Effector CD8-positive, alpha-beta T cell (primary cell): Measurements from ENCODE around the gene NEDD4L.
"Not testable (repeated sequence)": the region's sequence is repeated elsewhere in the genome, so short reads cannot be mapped to it uniquely, and the experiment has no call there.

Source experiments
- DNase-seq: peaks from one replicate; lab custom pipeline; 2025; lab: John Stamatoyannopoulos, UW

NEDD4L gene

GRCh38 chr18:58239879-58240278, 195.9 kb downstream of the NEDD4L start:
- DNase-seq: no peak

GRCh38 chr18:58241026-58241679, 197.1 kb downstream of the NEDD4L start:
- no peak for DNase-seq

- no peak for DNase-seq
Observed at GRCh38 chr18:58241877-58242276, 197.9 kb downstream of the NEDD4L start.

GRCh38 chr18:58242435-58242834, 198.4 kb downstream of the NEDD4L start:
- DNase-seq: no peak

- DNase-seq: no peak
Observed at GRCh38 chr18:58242968-58243367, 198.9 kb downstream of the NEDD4L start.

- no peak for DNase-seq
Observed at GRCh38 chr18:58243401-58243800, 199.4 kb downstream of the NEDD4L start.

GRCh38 chr18:58247363-58247834, 203.4 kb downstream of the NEDD4L start:
- no peak for DNase-seq

- DNase-seq: no peak
Observed at GRCh38 chr18:58249712-58250111, 205.7 kb downstream of the NEDD4L start.

- no peak for DNase-seq
Observed at GRCh38 chr18:58251416-58251815, 207.4 kb downstream of the NEDD4L start.

GRCh38 chr18:58252166-58252565, 208.1 kb downstream of the NEDD4L start:
- no peak for DNase-seq

- no peak for DNase-seq
Observed at GRCh38 chr18:58253318-58253717, 209.3 kb downstream of the NEDD4L start.

GRCh38 chr18:58253871-58254270, 209.8 kb downstream of the NEDD4L start:
- no peak for DNase-seq

- DNase-seq: no peak
Observed at GRCh38 chr18:58254873-58255511, 211.0 kb downstream of the NEDD4L start.

- no peak for DNase-seq
Observed at GRCh38 chr18:58255701-58256311, 211.8 kb downstream of the NEDD4L start.

GRCh38 chr18:58256316-58257080, 212.5 kb downstream of the NEDD4L start:
- DNase-seq: no peak

GRCh38 chr18:58257461-58257860, 213.4 kb downstream of the NEDD4L start:
- no peak for DNase-seq

GRCh38 chr18:58258692-58259342, 214.8 kb downstream of the NEDD4L start:
- no peak for DNase-seq

- DNase-seq: no peak
Observed at GRCh38 chr18:58263055-58263957, 219.3 kb downstream of the NEDD4L start.

GRCh38 chr18:58264075-58264474, 220.0 kb downstream of the NEDD4L start:
- DNase-seq: no peak

GRCh38 chr18:58264840-58265239, 220.8 kb downstream of the NEDD4L start:
- DNase-seq: no peak

- DNase-seq: not testable (repeated sequence)
Observed at GRCh38 chr18:58265489-58265888, 221.5 kb downstream of the NEDD4L start.
